HG02759 (cell line): ENCODE results near the gene TSPYL4.

ENCODE experiments used
- ATAC-seq: cut with Tn5 transposase; IDR thresholded peaks from one replicate; pipeline ENCODE4 v1.9.1; 2021; ENCODE audit warnings: mild to moderate bottlenecking, moderate library complexity; ENCODE audit not compliant: unreplicated experiment

Gene TSPYL4

DNA sequence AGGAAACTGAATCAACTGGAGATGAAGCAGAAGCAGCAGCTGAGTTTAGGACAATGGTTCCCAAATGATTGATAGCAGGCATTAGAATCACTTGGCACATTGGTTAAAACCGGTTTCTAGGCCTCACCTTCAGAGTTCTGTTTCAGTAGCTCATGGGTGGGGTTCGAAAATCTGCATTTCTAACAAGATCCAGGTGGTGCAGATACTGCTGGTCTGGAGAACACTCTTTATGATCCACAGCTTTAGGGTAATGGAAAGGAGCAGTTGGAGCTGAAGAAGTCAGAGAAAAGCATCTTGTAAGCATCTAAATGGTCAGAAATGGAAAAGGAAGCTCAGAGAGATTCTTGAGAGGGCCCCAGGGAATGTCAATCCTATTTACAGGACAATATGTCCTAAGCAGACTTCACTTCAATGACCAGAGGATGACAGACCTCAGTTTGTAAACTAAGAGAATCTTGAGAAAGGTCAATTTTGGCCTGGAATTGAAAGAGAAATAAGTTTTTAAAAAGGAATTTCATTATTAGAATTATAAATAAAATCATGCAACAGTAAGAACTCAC is 17.4 kb upstream of the TSPYL4 start:
- no peak for ATAC-seq

DNA sequence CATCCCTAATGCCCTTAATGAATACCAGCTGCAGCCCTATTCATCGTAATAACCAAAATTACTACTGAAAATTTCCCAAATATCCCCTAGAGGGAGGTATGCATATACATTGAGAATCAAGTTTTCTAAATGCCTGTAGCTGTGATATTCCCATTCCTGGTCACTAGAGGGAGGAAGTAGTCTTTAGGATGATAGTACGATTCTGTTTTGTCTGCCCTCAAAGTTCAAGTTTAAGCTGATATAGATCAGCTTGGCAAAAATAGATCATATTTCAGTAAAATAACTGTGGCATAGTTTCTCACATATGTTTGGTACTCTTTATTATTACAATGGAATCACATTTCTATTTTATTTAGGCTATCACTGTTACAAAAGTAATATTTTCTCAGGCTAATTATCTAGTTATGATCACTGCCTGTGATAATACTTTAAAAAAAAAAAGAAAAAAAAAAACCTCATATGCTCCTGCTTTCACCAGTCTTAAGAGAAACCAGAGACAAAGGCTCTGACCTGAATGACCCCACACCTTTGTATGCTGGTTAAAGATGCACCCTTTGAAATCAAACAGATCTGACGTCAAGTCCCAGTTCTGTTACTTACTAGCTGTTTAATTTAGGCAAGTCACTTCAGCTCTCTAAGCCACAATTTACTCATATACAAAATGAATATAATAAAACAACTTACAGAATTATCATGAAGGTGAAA is 14.9 kb upstream of the TSPYL4 start:
- ATAC-seq, result peak; percentile 88

GRCh38 chr6:116267836-116268588 is 14.1 kb upstream of the TSPYL4 start:
- ATAC-seq, result peak; percentile 19

- ATAC-seq, result no peak
These were observed 12.9 kb upstream of the TSPYL4 start for GRCh38 chr6:116266803-116267202.

DNA sequence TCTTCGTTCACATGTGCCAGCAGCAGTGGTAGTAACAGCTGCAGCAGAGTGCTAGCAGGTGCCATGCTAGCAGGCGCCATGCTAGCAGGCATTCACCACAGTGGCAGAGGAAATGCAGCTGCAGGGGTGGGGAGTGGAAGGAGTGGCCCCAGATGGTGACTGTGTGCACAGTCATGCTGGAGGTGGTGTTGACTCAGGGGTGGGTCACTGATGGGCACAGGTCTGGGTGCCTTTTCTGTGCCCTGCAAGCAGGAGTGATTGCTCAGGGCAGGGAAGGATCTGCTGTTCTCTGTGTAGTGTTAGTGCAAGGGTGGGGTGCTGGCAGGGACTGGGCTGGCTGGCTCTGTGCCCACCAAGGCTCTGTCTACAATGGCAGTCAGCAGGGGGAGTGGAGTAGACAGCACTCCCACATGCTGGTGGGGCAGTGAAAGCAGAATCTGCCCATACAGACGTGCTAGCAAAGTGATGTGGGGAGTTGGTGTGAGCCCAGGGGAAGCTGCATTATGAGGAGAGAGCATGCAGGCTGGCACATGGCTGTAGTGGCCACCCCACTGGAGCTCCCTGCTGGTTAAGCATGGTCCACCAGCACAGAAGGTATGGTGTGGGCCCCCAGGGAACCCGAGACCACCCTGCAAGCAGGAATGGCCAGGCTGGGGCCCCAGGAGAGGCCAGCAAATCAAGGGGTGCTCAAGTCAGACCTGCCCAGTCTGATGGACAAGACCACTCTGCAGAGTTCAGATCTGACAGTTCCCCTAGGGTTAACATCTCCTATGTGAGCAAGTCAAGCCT is 11.4 kb upstream of the TSPYL4 start:
- no peak for ATAC-seq

- ATAC-seq, result no peak
These were observed 9.5 kb upstream of the TSPYL4 start for GRCh38 chr6:116263353-116263752.

- no peak for ATAC-seq
These were observed 4.6 kb upstream of the TSPYL4 start for GRCh38 chr6:116258520-116258919.

DNA sequence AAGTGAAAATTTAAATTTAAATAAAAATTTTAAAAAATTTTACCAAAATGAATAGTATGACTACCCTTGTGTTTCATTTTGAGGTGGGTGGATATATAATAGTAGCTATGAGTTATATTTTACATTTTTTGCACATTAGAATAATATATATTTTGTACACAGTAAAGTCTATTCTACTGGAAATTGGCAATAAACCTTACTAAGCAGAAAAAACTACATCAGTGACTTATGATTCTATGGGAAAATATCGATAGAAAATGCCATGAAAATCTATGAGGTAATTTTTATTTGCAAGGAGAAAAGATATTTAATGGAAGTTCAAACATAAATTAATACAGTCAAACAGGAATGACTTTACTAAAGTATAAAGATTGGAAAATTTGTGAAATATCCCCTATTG is 2.8 kb upstream of the TSPYL4 start:
- no peak for ATAC-seq

DNA sequence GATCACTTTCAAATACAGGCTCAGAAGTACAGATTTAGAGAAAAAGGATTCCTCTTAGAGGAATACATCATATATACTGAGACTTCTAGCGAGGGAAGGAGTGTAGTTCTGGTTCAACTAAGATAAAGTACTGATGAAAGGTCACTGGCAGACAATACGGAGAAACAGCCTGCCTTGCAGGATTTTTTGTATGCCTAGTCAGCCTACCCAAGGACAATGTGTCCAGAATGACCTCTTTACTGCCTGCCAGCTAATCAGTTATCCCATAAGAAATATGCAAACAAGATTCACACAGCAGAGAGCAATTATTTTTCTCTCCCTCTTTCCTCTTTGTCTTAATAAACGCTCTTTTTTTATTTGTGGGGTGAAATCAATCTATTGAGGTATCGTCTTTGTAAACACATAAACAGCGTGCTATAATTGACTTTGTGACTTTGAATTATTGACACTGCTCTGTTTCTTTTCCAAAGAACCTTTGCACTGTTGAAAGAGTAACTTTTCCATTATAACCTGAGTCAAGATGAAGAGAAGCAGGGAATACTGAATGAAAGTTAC is 1.4 kb upstream of the TSPYL4 start:
- ATAC-seq, result no peak

DNA sequence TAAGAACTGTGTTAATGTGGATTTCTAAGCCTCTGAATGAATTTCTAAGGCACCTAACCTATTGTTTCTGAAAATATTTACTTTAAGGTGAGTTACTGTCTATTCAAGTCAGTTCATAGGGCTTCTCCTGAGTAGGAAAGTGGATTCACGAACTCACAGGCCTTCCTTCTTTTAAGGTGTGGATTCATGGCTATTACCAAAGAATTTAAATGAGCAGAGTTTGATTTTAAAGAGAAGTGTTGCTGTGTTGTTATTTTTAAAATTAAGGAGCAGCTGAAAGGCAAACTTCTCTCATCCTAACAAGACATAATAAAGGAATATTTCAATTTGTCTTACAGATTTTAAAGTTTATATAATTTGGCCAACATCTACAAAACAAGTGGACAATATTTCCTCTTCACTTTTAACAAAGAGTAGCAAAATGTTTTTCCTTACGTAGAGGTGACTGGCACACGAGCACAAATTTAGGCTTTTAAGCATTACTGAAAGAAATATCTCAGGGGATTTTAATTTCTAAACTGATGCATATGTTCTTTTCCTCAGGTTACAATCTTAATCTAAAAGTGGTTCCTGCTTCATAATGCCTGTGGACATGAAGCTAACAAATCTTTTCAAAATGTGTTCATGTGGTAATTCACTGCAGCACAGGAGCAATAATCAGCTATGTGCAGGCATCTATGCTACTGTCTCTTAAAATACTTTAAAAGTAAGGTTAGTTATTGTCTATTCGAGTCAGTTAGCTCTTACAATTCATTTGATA is 602 bp upstream of the TSPYL4 start:
- ATAC-seq, result peak; percentile 35

DNA sequence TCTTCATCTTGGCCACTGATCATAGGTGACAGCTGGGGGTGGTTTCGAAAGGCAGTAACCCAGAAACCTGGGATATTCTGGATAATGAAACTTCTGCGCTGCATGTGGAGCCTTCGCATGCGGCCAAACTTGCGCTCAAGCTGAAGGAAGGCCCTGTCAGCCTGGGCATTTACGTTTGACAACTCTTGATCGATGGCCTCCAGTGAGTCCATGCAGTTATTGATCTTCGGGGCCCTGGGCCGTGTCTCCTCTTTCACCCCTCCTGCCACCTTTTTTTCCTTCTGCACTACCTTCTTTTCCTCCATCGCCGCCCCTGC is 729 bp downstream of the TSPYL4 start:
- ATAC-seq, result no peak

DNA sequence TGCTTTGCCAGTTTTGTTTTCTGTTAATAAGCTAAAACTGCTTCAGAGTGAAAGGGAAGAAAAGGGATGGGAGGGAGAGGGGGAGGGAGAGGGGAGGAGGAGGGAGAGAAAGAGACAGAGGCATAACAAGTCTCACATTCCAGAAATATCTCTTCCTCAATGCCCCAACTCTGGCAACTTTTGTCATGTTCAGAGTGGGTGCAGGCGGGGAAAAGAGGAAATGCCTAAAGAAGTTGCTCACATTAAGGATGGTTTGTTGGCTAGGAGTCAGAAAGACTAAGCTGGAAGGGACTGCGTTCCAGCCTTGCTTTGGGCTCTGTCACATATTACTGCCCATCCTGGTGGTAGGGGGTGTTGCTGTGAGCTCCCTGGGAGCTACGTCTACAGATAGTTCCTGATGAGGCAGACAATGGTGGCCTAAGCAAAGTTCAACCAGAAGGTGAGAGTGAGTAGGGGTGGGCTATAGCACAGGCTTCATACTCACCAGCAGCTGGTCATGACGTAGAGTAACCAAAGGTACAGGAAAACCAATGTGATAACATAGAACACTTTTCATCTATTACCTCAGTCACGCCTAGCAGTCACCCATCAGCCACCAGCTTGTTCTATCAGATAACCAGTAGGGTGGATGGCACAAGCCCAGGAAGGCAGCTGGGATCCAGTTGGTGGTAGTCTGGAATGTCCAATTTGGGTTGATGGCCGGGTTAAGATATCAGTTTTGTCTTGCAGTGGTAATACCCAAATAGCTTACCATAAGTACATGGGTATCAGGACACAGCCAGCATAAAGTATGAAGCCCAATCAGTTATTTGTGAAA is 2.1 kb downstream of the TSPYL4 start:
- no peak for ATAC-seq

- ATAC-seq, result no peak
These were observed 5.3 kb downstream of the TSPYL4 start for GRCh38 chr6:116248577-116248976.

- no peak for ATAC-seq
These were observed 6.6 kb downstream of the TSPYL4 start for GRCh38 chr6:116247285-116247684.

DNA sequence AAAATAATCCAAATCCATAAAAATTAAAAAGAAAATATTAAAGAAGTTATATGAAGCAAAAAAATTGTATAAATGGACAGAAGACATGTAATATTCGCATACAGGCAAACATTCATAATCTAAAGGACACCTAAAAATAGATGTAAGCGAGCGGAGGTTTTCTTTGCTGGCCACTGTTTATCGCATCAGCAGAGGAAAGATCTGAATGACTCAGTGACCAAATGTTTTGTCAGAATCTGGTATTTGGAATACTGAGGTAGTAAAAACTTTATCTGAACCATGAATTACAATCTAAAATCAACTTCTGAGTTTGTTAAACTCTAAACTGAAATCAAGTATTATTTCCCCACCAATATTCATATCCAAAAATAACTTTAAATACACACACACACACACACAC is 7.8 kb downstream of the TSPYL4 start:
- ATAC-seq, result no peak

DNA sequence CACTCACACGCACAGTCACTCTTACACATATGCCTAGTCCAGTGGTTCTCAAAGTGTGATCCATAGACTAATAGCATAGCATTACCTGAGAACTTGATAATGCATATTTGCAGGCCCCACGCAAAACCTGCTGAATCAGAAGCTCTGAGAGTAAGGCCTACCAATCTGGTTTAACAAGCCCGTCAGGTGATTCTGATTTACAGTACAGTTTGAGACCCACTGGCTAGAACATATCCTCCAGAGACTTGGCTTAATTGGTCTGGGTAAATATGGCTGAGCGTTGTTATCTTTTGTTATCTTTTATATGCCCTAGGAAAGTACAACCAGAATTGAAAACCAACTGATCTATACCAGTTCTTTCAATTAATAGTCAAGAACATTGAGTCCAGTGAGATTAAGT is 9.6 kb downstream of the TSPYL4 start:
- no peak for ATAC-seq

DNA sequence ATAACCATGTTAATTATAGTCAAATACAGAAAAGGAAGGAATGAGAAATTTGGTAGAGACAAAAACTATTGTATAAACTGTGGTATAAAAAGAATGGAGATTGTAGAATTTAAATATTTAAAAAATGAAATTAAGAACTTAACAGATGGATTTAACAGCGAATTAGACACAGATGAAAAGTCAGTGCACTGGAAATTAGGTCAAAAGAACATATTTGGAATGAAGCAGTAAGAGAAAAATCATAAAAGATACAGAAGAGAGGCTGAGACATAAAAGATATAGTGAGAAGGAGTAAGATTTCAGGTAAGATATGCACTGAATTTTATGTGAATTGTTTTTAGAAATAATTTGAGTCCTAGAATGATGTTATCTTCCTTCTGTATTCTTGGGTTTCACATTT is 14.0 kb downstream of the TSPYL4 start:
- no peak for ATAC-seq

DNA sequence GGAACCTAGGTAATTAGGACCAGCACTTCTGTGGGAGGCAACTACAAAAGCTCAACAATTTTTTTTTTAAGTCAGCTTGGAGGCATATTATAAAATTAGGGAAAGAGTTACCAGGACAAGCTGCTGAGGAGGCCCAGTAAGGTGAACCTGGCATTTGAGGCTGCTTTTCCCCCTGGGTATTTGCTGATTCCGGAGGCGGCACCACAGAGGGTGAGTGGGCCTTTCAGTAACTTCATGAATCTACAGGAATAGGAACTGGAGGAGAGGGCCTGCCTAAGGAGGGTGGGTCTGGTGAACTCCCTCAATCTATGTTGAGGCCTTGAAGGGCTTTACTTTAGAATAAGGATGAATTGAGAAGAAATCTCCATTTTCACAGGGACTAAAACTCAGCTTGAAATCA is 14.6 kb downstream of the TSPYL4 start:
- no peak for ATAC-seq

GRCh38 chr6:116238083-116238482 is 15.8 kb downstream of the TSPYL4 start:
- ATAC-seq, result no peak

DNA sequence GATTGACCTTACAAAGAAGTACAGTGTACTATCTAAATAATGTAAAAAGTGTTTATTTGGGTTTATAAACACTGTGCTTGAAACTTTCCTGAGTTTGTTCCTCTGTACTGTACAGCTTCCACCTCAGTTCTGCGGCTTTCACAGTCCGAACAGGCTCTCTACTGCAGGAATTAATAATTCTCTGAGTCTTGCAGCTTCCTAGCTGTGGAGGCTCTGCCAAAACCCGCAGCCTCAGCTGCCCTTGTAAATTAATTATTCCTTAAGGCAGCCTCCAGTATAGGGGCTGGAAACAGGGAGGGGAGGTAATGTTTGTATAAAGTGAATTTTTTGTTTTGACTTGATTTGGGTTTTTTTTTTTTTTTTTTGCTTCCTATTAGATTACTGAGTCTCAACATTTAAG is 19.2 kb downstream of the TSPYL4 start:
- ATAC-seq, result no peak
